Measurements from ENCODE around the gene LPCAT1. TPM values are rescaled to one million over a fixed set of nuclear protein-coding genes. Genes with fewer than 3 reads are reported as not detected.

LPCAT1 gene
- total and polyA plus RNA-seq, 2 experiments from 2014 or later = 78.0 to 255 TPM

GRCh38 chr5:1412163-1412562, 111.6 kb downstream of the LPCAT1 start:
- peaks cover 17% of the 10 kb centered on the region for H3K4me1 Mint-ChIP-seq
- no peaks in the 10 kb centered on the region for H3K36me3 Mint-ChIP-seq (ENCODE audit: low read depth)
- H3K27ac Mint-ChIP-seq = no peak overlapping the region
- Histone ChIP-seq H3F3A (replicated peaks; ENCODE audit: low read depth) (peaks cover 4% of the 10 kb centered on the region; the same call in 1 of the 2 replicates), H3K4me3 (no peak overlapping the region), H3K27me3 (ENCODE audit: insufficient read depth) (no peaks in the 10 kb centered on the region), H3K9me2 (ENCODE audit: insufficient read depth) (no peaks in the 10 kb centered on the region), H4K20me1 (replicated peaks; ENCODE audit: insufficient read depth) (no peaks in the 10 kb centered on the region), H3K4me1 (ENCODE audit: insufficient read depth) (peaks cover 13% of the 10 kb centered on the region), H3K4me2 (no peak overlapping the region), H2AFZ (no peak overlapping the region), H3K79me2 (replicated peaks; ENCODE audit: insufficient read depth) (no peaks in the 10 kb centered on the region), H3K27ac (ENCODE audit: low read depth) (no peak overlapping the region), H3K36me3 (ENCODE audit: insufficient read depth) (no peaks in the 10 kb centered on the region)
- no peak overlapping the region; the same call in 2 of the 3 replicates for H3K4me3 Mint-ChIP-seq
- ATAC-seq (no peak), DNase-seq (ENCODE audit: low spot score) (no peak)
- H3K27me3 Mint-ChIP-seq (ENCODE audit: insufficient read depth, low read depth, poor library complexity) = peaks cover 13% of the 10 kb centered on the region
- no peaks in the 10 kb centered on the region for H3K9me3 Mint-ChIP-seq
- TF ChIP-seq JUNB (IDR thresholded peaks at IDR 0.05; ENCODE audit: unreplicated experiment) (no peak), ZNF114 (CRISPR knock-in tag; IDR thresholded peaks at IDR 0.05) (no peak), STAT1 (IDR thresholded peaks at IDR 0.05; ENCODE audit: unreplicated experiment) (no peak), EZH2 (IDR thresholded peaks at IDR 0.05; ENCODE audit: low read depth, unreplicated experiment) (no peak), CTCF (conservative IDR thresholded peaks at IDR 0.05; ENCODE audit: low read depth in 2 of 2) (no peak), ZNF331 (CRISPR knock-in tag; IDR thresholded peaks at IDR 0.05; ENCODE audit: low read depth) (no peak), POLR2AphosphoS5 (IDR thresholded peaks at IDR 0.05; ENCODE audit: low read depth) (no peak), EZH2phosphoT487 (IDR thresholded peaks at IDR 0.05; ENCODE audit: unreplicated experiment) (no peak), ZNF462 (CRISPR knock-in tag; IDR thresholded peaks at IDR 0.05) (no peak), CREB1 (CRISPR knock-in tag; IDR thresholded peaks at IDR 0.05; ENCODE audit: low read depth) (no peak), NANOG (IDR thresholded peaks at IDR 0.05; ENCODE audit: borderline replicate concordance) (no peak)
- TF ChIP-seq, protein P1, sequence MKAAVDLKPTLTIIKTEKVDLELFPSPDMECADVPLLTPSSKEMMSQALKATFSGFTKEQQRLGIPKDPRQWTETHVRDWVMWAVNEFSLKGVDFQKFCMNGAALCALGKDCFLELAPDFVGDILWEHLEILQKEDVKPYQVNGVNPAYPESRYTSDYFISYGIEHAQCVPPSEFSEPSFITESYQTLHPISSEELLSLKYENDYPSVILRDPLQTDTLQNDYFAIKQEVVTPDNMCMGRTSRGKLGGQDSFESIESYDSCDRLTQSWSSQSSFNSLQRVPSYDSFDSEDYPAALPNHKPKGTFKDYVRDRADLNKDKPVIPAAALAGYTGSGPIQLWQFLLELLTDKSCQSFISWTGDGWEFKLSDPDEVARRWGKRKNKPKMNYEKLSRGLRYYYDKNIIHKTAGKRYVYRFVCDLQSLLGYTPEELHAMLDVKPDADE (IDR thresholded peaks at IDR 0.05) = no peak
- TF ChIP-seq, protein P2, sequence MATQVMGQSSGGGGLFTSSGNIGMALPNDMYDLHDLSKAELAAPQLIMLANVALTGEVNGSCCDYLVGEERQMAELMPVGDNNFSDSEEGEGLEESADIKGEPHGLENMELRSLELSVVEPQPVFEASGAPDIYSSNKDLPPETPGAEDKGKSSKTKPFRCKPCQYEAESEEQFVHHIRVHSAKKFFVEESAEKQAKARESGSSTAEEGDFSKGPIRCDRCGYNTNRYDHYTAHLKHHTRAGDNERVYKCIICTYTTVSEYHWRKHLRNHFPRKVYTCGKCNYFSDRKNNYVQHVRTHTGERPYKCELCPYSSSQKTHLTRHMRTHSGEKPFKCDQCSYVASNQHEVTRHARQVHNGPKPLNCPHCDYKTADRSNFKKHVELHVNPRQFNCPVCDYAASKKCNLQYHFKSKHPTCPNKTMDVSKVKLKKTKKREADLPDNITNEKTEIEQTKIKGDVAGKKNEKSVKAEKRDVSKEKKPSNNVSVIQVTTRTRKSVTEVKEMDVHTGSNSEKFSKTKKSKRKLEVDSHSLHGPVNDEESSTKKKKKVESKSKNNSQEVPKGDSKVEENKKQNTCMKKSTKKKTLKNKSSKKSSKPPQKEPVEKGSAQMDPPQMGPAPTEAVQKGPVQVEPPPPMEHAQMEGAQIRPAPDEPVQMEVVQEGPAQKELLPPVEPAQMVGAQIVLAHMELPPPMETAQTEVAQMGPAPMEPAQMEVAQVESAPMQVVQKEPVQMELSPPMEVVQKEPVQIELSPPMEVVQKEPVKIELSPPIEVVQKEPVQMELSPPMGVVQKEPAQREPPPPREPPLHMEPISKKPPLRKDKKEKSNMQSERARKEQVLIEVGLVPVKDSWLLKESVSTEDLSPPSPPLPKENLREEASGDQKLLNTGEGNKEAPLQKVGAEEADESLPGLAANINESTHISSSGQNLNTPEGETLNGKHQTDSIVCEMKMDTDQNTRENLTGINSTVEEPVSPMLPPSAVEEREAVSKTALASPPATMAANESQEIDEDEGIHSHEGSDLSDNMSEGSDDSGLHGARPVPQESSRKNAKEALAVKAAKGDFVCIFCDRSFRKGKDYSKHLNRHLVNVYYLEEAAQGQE (IDR thresholded peaks at IDR 0.05; ENCODE audit: unreplicated experiment) = no peak

Measured in GM23338 (cell line).